Kidney epithelial cell (primary cell): ENCODE measurements around the gene FAM177B. TPM values are rescaled to one million over a fixed set of nuclear protein-coding genes. Genes with fewer than 3 reads are reported as not detected.

ENCODE experiments used
- DNase-seq: peaks from one replicate; pipeline ENCODE4 v3.0.0-alpha.2; 2010; ENCODE audit warnings: low read depth
- H3K27me3 ChIP-seq: 2 replicates; pipeline ENCODE4 v1.6.0; 2011; ENCODE audit warnings: low read length; ENCODE audit not compliant: control insufficient read depth, insufficient read depth
- H3K36me3 ChIP-seq: 2 replicates; pipeline ENCODE4 v1.5.1; 2011; ENCODE audit warnings: low read length; ENCODE audit not compliant: control insufficient read depth, insufficient read depth
- H3K4me3 ChIP-seq: 2 replicates; pipeline ENCODE4 v1.5.1; 2011; ENCODE audit warnings: low read depth, mild to moderate bottlenecking, control low read depth, low read length
- CTCF ChIP-seq: IDR thresholded peaks from 2 replicates; pipeline ENCODE4 v1.5.1; 2011; ENCODE audit warnings: mild to moderate bottlenecking, moderate library complexity, low read length, control low read depth, inconsistent platforms; ENCODE audit not compliant: insufficient read depth, poor library complexity, severe bottlenecking
- total RNA-seq: library from RNA; depleted of rRNA; stranded (reverse); fragments of >200 nt; gene quantifications from 2 replicates; pipeline ENCODE4 v1.2.3, GENCODE V29; 2015

The FAM177B gene
- total RNA-seq, 1 donor from 2014 or later = not detected

- Histone ChIP-seq H3K36me3 (no peaks in the 10 kb centered on the region), H3K4me3 (no peak overlapping the region), H3K27me3 (no peaks in the 10 kb centered on the region)
- TF ChIP-seq CTCF = no peak
- peak; percentile 93 for DNase-seq
These were observed 61.1 kb downstream of the FAM177B start for GRCh38 chr1:222798116-222798515.

DNA sequence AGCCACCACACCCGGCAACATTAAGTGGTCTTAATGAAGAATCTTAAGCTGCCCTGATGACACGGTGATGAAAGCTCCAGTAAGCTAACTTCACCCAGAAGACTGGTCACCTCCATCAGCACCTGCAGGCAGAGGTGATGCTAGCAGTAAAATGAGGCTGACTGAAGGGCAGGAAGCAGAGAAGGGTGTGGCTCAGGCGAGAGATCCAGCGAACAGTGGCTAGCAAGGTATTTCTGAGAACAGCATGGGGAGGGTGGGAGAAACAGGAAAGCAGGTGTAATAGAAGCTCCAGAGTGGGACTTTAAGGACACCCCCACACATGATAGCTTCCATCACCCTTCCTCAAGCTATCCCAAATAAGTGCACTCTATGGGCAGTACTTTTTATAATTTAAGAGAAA is 62.0 kb downstream of the FAM177B start:
- no peak overlapping the region for H3K4me3 ChIP-seq
- H3K27me3 ChIP-seq = no peaks in the 10 kb centered on the region
- H3K36me3 ChIP-seq = no peaks in the 10 kb centered on the region
- TF ChIP-seq CTCF = no peak
- no peak for DNase-seq

Other genes with a start within 250 kb of the FAM177B start
- gene HHIPL2, start 189.1 kb upstream of the FAM177B start, total RNA-seq = 0.08 TPM in 1 of 2 replicates, not detected in the other
- gene TAF1A, start 147.3 kb upstream of the FAM177B start, total RNA-seq = 11.3 and 15.3 TPM in 2 replicates
- 34.6 and 39.6 TPM in 2 replicates for gene MIA3, start 119.1 kb upstream of the FAM177B start, total RNA-seq
- gene AIDA, start 24.7 kb upstream of the FAM177B start, total RNA-seq = 50.1 and 50.7 TPM in 2 replicates
- 50.1 and 75.6 TPM in 2 replicates for gene BROX, start 24.6 kb upstream of the FAM177B start, total RNA-seq
- gene DISP1, start 77.8 kb downstream of the FAM177B start, total RNA-seq = 4.7 and 7.1 TPM in 2 replicates